Gastrocnemius medialis (tissue), 4 donors: ENCODE results near the gene FAM222B.

Source experiments
- POLR2A ChIP-seq, 2 donors: fragments of 450-650 bp; IDR thresholded peaks; one replicate each; pipeline ENCODE4 v1.6.1; 2017; ENCODE audit warnings: antibody characterized with exemption in 2 of 2, mild to moderate bottlenecking in 2 of 2, moderate library complexity in 2 of 2
- TF ChIP-seq, protein P1 (sequence below), 5 experiments: fragments of 450-650 bp in 3 of 5; fragments of 200-600 bp in 2 of 5; sonication (generic) in 2 of 5; IDR thresholded peaks in 4 of 5; conservative IDR thresholded peaks in 1 of 5; 1 replicate in 4 of 5; 2 replicates in 1 of 5; pipeline ENCODE4 v1.5.1; 2016 to 2019; ENCODE audit warnings: antibody characterized with exemption in 5 of 5, mild to moderate bottlenecking in 3 of 5, moderate library complexity in 3 of 5

DNA sequence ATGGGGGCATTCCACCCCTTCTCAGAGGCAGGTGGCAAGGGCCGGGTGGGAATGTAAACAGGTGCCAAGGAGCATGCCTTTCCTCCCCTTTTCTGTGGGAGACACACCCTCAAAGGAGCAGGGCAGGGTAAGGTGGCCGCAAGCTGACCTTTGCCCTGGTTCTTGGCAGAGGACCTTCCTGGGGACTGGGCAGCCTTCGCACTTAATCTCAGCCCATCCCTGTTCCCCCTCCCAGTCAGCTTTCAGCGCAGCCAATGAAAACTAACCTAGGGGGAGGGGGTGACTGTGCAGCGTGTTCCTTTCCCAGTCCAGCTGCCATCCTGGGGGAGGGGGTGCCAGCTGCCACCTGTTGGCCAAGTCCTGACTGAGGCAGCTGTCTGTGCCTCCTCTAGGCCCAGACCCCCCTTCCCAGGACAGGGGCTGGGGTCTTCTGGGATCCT is 96.0 kb downstream of the FAM222B start:
- TF ChIP-seq, protein P1, sequence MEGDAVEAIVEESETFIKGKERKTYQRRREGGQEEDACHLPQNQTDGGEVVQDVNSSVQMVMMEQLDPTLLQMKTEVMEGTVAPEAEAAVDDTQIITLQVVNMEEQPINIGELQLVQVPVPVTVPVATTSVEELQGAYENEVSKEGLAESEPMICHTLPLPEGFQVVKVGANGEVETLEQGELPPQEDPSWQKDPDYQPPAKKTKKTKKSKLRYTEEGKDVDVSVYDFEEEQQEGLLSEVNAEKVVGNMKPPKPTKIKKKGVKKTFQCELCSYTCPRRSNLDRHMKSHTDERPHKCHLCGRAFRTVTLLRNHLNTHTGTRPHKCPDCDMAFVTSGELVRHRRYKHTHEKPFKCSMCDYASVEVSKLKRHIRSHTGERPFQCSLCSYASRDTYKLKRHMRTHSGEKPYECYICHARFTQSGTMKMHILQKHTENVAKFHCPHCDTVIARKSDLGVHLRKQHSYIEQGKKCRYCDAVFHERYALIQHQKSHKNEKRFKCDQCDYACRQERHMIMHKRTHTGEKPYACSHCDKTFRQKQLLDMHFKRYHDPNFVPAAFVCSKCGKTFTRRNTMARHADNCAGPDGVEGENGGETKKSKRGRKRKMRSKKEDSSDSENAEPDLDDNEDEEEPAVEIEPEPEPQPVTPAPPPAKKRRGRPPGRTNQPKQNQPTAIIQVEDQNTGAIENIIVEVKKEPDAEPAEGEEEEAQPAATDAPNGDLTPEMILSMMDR (IDR thresholded peaks at IDR 0.05 in 4 of 5, conservative IDR thresholded peaks at IDR 0.05 in 1 of 5): no peak
- no peak for TF ChIP-seq POLR2A (IDR thresholded peaks at IDR 0.05)
